Ishikawa (cell line): ENCODE data around the gene DYNLT4.

Experiments
- EP300 ChIP-seq: IDR thresholded peaks from 2 replicates; pipeline ENCODE4 v1.6.1; 2012; ENCODE audit warnings: borderline replicate concordance
- RAD21 ChIP-seq: IDR thresholded peaks from 2 replicates; pipeline ENCODE4 v1.6.1; 2012; ENCODE audit warnings: low read depth
- TCF12 ChIP-seq: IDR thresholded peaks from 2 replicates; pipeline ENCODE4 v1.6.1; 2012; ENCODE audit warnings: low read depth
- TF ChIP-seq, protein P1 (sequence below): IDR thresholded peaks from 2 replicates; pipeline ENCODE4 v1.6.1; 2012; ENCODE audit warnings: low read depth, mild to moderate bottlenecking

GRCh38 chr1:44788120-44788860, 18.9 kb downstream of the DYNLT4 start, which contains the start of gene BEST4:
- TF ChIP-seq, protein P1, sequence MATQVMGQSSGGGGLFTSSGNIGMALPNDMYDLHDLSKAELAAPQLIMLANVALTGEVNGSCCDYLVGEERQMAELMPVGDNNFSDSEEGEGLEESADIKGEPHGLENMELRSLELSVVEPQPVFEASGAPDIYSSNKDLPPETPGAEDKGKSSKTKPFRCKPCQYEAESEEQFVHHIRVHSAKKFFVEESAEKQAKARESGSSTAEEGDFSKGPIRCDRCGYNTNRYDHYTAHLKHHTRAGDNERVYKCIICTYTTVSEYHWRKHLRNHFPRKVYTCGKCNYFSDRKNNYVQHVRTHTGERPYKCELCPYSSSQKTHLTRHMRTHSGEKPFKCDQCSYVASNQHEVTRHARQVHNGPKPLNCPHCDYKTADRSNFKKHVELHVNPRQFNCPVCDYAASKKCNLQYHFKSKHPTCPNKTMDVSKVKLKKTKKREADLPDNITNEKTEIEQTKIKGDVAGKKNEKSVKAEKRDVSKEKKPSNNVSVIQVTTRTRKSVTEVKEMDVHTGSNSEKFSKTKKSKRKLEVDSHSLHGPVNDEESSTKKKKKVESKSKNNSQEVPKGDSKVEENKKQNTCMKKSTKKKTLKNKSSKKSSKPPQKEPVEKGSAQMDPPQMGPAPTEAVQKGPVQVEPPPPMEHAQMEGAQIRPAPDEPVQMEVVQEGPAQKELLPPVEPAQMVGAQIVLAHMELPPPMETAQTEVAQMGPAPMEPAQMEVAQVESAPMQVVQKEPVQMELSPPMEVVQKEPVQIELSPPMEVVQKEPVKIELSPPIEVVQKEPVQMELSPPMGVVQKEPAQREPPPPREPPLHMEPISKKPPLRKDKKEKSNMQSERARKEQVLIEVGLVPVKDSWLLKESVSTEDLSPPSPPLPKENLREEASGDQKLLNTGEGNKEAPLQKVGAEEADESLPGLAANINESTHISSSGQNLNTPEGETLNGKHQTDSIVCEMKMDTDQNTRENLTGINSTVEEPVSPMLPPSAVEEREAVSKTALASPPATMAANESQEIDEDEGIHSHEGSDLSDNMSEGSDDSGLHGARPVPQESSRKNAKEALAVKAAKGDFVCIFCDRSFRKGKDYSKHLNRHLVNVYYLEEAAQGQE = no peak
- TF ChIP-seq EP300 (no peak), TCF12 (no peak), RAD21 (no peak)
